Left lung (tissue), 10 donors: ENCODE data around the gene BANP. TPM values are rescaled to one million over a fixed set of nuclear protein-coding genes. Genes with fewer than 3 reads are reported as not detected.

Experiments used
- ATAC-seq: fragments of 200-7000 bp; cut with Tn5 transposase; one replicate; pipeline ENCODE4 v1.9.1; 2020; ENCODE audit warnings: moderate library complexity
- DNase-seq, 4 donors: peaks; one replicate each; pipeline ENCODE4 v3.0.0-alpha.2; 2013 to 2020
- H3K27ac ChIP-seq, 2 donors: fragments of 200-600 bp; sonication (generic) in 1 of 2; one replicate each; pipeline versions ENCODE4 v1.5.0 to v1.8.0; 2020 to 2021
- H3K27me3 ChIP-seq, 2 donors: fragments of 200-600 bp; sonication (generic) in 1 of 2; one replicate each; pipeline versions ENCODE4 v1.5.0 to v1.8.0; 2020 to 2021
- H3K36me3 ChIP-seq, 2 donors: fragments of 200-600 bp; sonication (generic) in 1 of 2; one replicate each; pipeline versions ENCODE4 v1.5.0 to v1.8.0; 2020 to 2021
- H3K4me1 ChIP-seq, 2 donors: fragments of 200-600 bp; one replicate each; pipeline ENCODE4 v1.8.0; 2021
- H3K4me3 ChIP-seq, 2 donors: fragments of 200-600 bp; sonication (generic) in 1 of 2; one replicate each; pipeline versions ENCODE4 v1.5.0 to v1.8.0; 2020 to 2021; ENCODE audit warnings: mild to moderate bottlenecking in 1 of 2
- H3K9me3 ChIP-seq, 2 donors: fragments of 200-600 bp; sonication (generic) in 1 of 2; one replicate each; pipeline versions ENCODE4 v1.5.0 to v1.8.0; 2020 to 2021
- CTCF ChIP-seq, 2 donors: fragments of 200-600 bp; sonication (generic) in 1 of 2; IDR thresholded peaks; one replicate each; pipeline versions ENCODE4 v1.5.0 to v1.8.0; 2021; ENCODE audit warnings: antibody characterized with exemption in 2 of 2
- intact Hi-C, 2 donors: fragments of 100-400 bp; cut with DNase I; formaldehyde crosslinking; loops; one replicate each; pipeline versions ENCODE4 v1.11.2 to v1.14.2; 2022
- polyA plus RNA-seq, 6 donors: library from polyadenylated mRNA; unstranded; fragments of 120-200 nt; gene quantifications; one replicate each; pipeline ENCODE4 v1.2.1, GENCODE V29; 2013; ENCODE audit not compliant: insufficient read length in 6 of 6
- total RNA-seq, 2 donors: library from RNA; stranded (reverse); fragmentation: NEBNext Ultra II Directional; extraction: Animal tissue kit (Norgen Biotek cat#: 25700); gene quantifications; one replicate each; pipeline ENCODE4 v1.2.1, GENCODE V29; 2021
- donor health status: DM: no; HTN: yes; CAD: no.
- donor health status: DM: no; HTN: no; CAD: no.

Gene BANP
- total and polyA plus RNA-seq, 8 donors: 19.3 to 35.9 (median 23.8) TPM

DNA sequence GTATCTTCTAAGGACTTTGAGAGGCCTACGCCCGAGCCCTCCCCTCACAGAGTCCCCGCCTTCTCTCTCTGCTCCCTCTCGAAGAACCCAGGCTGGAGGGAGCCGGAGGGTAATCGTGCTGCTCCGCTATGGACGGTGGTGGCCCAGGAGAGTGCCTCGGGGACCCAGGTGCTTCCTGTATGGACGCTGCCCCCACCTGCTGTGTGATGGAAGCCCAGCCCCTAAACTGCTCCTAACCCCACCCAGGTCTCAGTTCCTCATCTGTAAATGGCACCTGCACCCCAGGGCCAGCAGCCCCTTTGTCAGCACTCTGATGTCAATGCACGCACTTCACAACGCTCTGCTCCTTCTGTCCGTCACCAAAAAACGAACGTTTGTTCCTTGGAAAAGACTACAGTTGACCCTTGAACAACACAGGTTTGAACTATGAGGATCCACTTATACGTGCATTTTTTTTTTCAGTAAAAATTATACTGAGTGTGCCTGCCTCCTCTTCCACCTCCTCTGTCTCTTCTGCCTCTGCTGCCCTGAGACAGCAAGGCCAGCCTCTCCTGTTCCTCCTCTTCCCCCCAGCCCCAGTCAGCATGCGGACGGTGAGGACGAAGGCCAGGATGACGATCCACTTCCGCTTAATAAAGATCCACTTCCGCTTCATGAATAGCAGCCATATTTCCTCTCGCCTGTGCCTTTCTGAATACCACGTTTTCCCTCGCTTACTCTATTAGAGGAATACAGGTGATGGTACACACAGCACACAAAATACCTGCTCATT is 118.3 kb downstream of the BANP start:
- Histone ChIP-seq H3K4me1 (no peaks in the 10 kb centered on the region), H3K27ac (no peak overlapping the region), H3K36me3 (peaks cover 0 to 93% of the 10 kb centered on the region in 2 donors), H3K4me3 (no peak overlapping the region), H3K9me3 (no peaks in the 10 kb centered on the region), H3K27me3 (no peaks in the 10 kb centered on the region)
- ATAC-seq (peak; percentile 17), DNase-seq (peak in 1 of 4 donors; percentile 53)
- intact Hi-C loops: no loop called here
- TF ChIP-seq CTCF (IDR thresholded peaks at IDR 0.05): no peak

DNA sequence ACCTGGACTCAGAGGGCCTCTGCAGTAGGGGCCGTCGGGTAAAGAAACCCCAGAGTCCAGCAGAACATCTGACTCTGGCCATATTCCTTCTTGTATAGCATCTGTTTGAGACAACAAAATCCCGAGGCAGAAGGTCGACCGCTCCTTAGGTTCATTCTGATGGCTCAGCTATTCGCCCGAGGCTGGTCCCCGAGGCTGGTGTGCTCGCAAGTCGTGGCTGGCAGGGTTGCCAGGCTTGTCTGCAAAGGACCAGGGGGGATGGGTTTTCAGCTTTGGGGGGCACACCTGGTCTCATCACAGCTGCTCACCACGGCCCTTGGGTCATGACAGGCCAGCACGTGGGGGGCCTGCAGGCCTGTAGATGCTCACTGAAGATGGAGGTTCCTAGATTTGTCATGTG is 119.1 kb downstream of the BANP start:
- Histone ChIP-seq H3K4me3 (no peak overlapping the region), H3K27me3 (no peaks in the 10 kb centered on the region), H3K27ac (no peak overlapping the region), H3K9me3 (no peaks in the 10 kb centered on the region), H3K36me3 (peaks cover 0 to 93% of the 10 kb centered on the region in 2 donors), H3K4me1 (no peaks in the 10 kb centered on the region)
- DNase-seq: peak in 1 of 4 donors; percentile 39
- intact Hi-C loops: no loop called here
- ATAC-seq: no peak
- no peak for TF ChIP-seq CTCF (IDR thresholded peaks at IDR 0.05)

- TF ChIP-seq CTCF (IDR thresholded peaks at IDR 0.05): no peak
- Histone ChIP-seq H3K27ac (no peak overlapping the region), H3K4me1 (no peaks in the 10 kb centered on the region), H3K9me3 (no peaks in the 10 kb centered on the region), H3K4me3 (no peak overlapping the region), H3K27me3 (no peaks in the 10 kb centered on the region), H3K36me3 (peaks cover 0 to 94% of the 10 kb centered on the region in 2 donors)
- intact Hi-C loops: no loop called here
- no peak for DNase-seq
- ATAC-seq: no peak
Observed at GRCh38 chr16:88070989-88071625, 119.9 kb downstream of the BANP start.

DNA sequence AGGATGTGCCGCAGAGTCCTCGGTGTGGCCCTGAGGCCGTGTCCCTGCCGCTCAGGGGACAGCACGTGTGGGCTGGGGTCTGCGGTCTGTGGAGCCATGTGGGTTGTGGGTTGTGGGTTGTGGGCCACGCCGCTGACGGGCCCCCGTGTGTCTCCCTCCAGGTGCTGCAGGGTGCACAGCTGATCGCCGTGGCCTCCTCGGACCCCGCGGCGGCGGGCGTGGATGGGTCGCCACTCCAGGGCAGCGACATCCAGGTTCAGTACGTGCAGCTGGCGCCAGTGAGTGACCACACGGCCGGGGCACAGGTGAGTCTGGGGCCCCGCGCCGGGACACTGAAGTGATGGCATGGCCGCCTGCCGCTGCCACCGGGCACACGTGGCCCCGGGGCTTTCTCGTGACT is 120.7 kb downstream of the BANP start:
- no peak for TF ChIP-seq CTCF (IDR thresholded peaks at IDR 0.05)
- intact Hi-C loops: no loop called here
- peaks cover 0 to 94% of the 10 kb centered on the region in 2 donors for H3K36me3 ChIP-seq

DNA sequence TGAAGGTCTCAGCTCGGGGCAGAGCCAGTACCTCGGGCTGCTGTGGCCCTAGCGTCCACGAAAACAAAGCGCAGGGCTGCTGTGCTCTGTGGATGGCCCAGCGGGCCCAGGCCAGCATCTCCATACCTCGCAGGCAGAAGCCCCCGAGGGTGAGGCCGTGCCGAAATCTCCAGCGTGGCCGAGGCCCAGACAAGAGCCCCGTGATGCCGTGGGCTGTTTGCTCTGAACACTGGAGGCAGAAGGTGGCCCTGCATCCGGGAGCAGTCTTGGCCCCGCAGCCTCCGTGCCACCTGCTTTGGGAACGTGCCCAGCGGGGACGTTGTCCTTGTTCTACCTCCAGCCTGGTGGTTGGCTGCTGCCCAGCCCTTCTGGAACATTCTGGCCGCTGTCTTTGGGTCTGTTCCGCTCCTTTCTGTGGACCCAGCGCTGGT is 121.4 kb downstream of the BANP start:
- Histone ChIP-seq H3K27ac (no peak overlapping the region), H3K4me1 (no peaks in the 10 kb centered on the region), H3K36me3 (peaks cover 0 to 94% of the 10 kb centered on the region in 2 donors), H3K9me3 (no peaks in the 10 kb centered on the region), H3K27me3 (no peaks in the 10 kb centered on the region), H3K4me3 (no peak overlapping the region)
- no peak for TF ChIP-seq CTCF (IDR thresholded peaks at IDR 0.05)
- DNase-seq (no peak), ATAC-seq (no peak)
- intact Hi-C loops: no loop called here

More for the DNA sequence above, 120.7 kb downstream of the BANP start:
- Histone ChIP-seq H3K4me1 (no peaks in the 10 kb centered on the region), H3K27ac (no peak overlapping the region), H3K9me3 (no peaks in the 10 kb centered on the region), H3K4me3 (no peak overlapping the region), H3K27me3 (no peaks in the 10 kb centered on the region)
- ATAC-seq (no peak), DNase-seq (no peak)
